Measurements from ENCODE around the gene AFP.

DNA sequence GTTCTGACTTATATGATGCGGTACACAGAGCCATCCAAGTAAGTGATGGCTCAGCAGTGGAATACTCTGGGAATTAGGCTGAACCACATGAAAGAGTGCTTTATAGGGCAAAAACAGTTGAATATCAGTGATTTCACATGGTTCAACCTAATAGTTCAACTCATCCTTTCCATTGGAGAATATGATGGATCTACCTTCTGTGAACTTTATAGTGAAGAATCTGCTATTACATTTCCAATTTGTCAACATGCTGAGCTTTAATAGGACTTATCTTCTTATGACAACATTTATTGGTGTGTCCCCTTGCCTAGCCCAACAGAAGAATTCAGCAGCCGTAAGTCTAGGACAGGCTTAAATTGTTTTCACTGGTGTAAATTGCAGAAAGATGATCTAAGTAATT is 15.4 kb upstream of the AFP start:
- TF ChIP-seq, protein P1, sequence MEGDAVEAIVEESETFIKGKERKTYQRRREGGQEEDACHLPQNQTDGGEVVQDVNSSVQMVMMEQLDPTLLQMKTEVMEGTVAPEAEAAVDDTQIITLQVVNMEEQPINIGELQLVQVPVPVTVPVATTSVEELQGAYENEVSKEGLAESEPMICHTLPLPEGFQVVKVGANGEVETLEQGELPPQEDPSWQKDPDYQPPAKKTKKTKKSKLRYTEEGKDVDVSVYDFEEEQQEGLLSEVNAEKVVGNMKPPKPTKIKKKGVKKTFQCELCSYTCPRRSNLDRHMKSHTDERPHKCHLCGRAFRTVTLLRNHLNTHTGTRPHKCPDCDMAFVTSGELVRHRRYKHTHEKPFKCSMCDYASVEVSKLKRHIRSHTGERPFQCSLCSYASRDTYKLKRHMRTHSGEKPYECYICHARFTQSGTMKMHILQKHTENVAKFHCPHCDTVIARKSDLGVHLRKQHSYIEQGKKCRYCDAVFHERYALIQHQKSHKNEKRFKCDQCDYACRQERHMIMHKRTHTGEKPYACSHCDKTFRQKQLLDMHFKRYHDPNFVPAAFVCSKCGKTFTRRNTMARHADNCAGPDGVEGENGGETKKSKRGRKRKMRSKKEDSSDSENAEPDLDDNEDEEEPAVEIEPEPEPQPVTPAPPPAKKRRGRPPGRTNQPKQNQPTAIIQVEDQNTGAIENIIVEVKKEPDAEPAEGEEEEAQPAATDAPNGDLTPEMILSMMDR (IDR thresholded peaks at IDR 0.05), result no peak
- TF ChIP-seq POLR2A (IDR thresholded peaks at IDR 0.05) (no peak), POLR2AphosphoS5 (IDR thresholded peaks at IDR 0.05) (no peak), EP300 (IDR thresholded peaks at IDR 0.05) (no peak)
